Fibroblast of lung (primary cell): ENCODE measurements around the gene MMP23B. TPM values are rescaled to one million over a fixed set of nuclear protein-coding genes. Genes with fewer than 3 reads are reported as not detected.

ENCODE experiments used
- DNase-seq, 2 donors: peaks; one replicate each; pipeline versions ENCODE4 v3.0.0 to v3.0.0-alpha.2; 2010; ENCODE audit warnings: low read depth in 2 of 2
- H2AFZ ChIP-seq: 2 replicates; pipeline ENCODE4 v1.5.1; 2012; ENCODE audit warnings: low read length, control low read depth, inconsistent platforms
- H3K27ac ChIP-seq: 2 replicates; pipeline ENCODE4 v1.5.1; 2011; ENCODE audit warnings: low read length, control low read depth; ENCODE audit not compliant: insufficient read depth
- H3K27me3 ChIP-seq: 2 replicates; pipeline ENCODE4 v1.5.1; 2011; ENCODE audit warnings: mild to moderate bottlenecking, low read length; ENCODE audit not compliant: control insufficient read depth, insufficient read depth
- H3K36me3 ChIP-seq: 2 replicates; pipeline ENCODE4 v1.5.1; 2011; ENCODE audit warnings: low read length; ENCODE audit not compliant: control insufficient read depth, insufficient read depth
- H3K4me1 ChIP-seq: 2 replicates; pipeline ENCODE4 v1.5.1; 2011; ENCODE audit warnings: low read length; ENCODE audit not compliant: control insufficient read depth, insufficient read depth; ENCODE audit errors: extremely low read depth
- H3K4me2 ChIP-seq: 2 replicates; pipeline ENCODE4 v1.5.1; 2011; ENCODE audit warnings: low read length, control low read depth; ENCODE audit not compliant: insufficient read depth; ENCODE audit errors: extremely low read depth
- H3K4me3 ChIP-seq, 4 experiments: fragments of 200-600 bp in 1 of 4; sonication (generic) in 1 of 4; replicated peaks in 1 of 4; 2 replicates each; pipeline ENCODE4 v1.5.1; 2011 to 2016; ENCODE audit warnings: low read length in 4 of 4, low read depth in 3 of 4, mild to moderate bottlenecking in 3 of 4, control low read depth in 2 of 4, inconsistent platforms in 1 of 4, mixed read lengths in 1 of 4; ENCODE audit not compliant: insufficient read depth in 1 of 4; ENCODE audit errors: control extremely low read depth in 1 of 4
- H3K79me2 ChIP-seq: 2 replicates; pipeline ENCODE4 v1.5.1; 2012; ENCODE audit warnings: mild to moderate bottlenecking, low read length, inconsistent platforms; ENCODE audit not compliant: control insufficient read depth, insufficient read depth
- H3K9ac ChIP-seq: 2 replicates; pipeline ENCODE4 v1.5.1; 2011; ENCODE audit warnings: mild to moderate bottlenecking, low read length, control low read depth; ENCODE audit not compliant: insufficient read depth
- H3K9me3 ChIP-seq: 2 replicates; pipeline ENCODE4 v1.5.1; 2012; ENCODE audit warnings: low read depth, low read length; ENCODE audit not compliant: control insufficient read depth, insufficient read depth
- H4K20me1 ChIP-seq: 2 replicates; pipeline ENCODE4 v1.5.1; 2011; ENCODE audit warnings: low read length; ENCODE audit not compliant: control insufficient read depth, insufficient read depth; ENCODE audit errors: extremely low read depth
- EZH2 ChIP-seq: IDR thresholded peaks from 2 replicates; pipeline ENCODE4 v1.5.1; 2012; ENCODE audit warnings: low read length, control low read depth, mild to moderate bottlenecking; ENCODE audit errors: missing control alignments
- polyA plus RNA-seq, 2 donors: library from polyadenylated mRNA; depleted of rRNA in 1 of 2; stranded (reverse) in 1 of 2; unstranded in 1 of 2; fragments of >200 nt; gene quantifications; 2 replicates each; pipeline ENCODE4 v1.2.1, GENCODE V29; 2011 to 2012; ENCODE audit warnings: missing spikeins in 1 of 2
- total RNA-seq: library from RNA; depleted of rRNA; stranded (reverse); fragments of >200 nt; gene quantifications from 2 replicates; pipeline ENCODE4 v1.2.1, GENCODE V29; 2014
- TF ChIP-seq, protein P1 (sequence below), 2 donors: IDR thresholded peaks in 1 of 2; conservative IDR thresholded peaks in 1 of 2; 1 replicate in 1 of 2; 2 replicates in 1 of 2; pipeline ENCODE4 v1.5.1; 2011 to 2012; ENCODE audit warnings: low read length in 2 of 2, control low read depth in 1 of 2, inconsistent platforms in 1 of 2, low read depth in 1 of 2, mild to moderate bottlenecking in 1 of 2

The MMP23B gene
- total and polyA plus RNA-seq, 2 donors (not counting 1 experiment from before 2014, with no cell fraction given): 0.89 to 4.6 TPM

DNA sequence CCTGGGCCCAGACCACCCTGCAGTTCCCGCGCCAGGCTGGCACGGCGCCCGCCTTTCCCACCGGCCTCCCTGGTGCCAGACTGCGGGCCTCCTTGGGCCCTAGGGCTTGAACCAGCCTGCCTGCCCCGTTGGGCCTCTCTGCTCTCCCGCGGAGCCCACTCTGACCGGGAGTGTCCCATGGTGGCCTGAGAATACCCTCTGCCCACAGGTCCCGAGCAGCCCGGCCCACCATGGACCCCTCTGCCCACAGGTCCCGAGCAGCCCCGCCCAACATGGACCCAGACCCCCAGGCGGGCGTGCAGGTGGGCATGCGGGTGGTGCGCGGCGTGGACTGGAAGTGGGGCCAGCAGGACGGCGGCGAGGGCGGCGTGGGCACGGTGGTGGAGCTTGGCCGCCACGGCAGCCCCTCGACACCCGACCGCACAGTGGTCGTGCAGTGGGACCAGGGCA, 8.8 kb upstream of the MMP23B start:
- no peak overlapping the region for H3K4me3 ChIP-seq
- H3K27ac ChIP-seq: no peak overlapping the region
- no peak for DNase-seq
- no peaks in the 10 kb centered on the region for H3K4me1 ChIP-seq
- H4K20me1 ChIP-seq: no peaks in the 10 kb centered on the region
- no peak overlapping the region for H2AFZ ChIP-seq
- H3K4me2 ChIP-seq: no peak overlapping the region
- no peak for TF ChIP-seq EZH2
- TF ChIP-seq, protein P1, sequence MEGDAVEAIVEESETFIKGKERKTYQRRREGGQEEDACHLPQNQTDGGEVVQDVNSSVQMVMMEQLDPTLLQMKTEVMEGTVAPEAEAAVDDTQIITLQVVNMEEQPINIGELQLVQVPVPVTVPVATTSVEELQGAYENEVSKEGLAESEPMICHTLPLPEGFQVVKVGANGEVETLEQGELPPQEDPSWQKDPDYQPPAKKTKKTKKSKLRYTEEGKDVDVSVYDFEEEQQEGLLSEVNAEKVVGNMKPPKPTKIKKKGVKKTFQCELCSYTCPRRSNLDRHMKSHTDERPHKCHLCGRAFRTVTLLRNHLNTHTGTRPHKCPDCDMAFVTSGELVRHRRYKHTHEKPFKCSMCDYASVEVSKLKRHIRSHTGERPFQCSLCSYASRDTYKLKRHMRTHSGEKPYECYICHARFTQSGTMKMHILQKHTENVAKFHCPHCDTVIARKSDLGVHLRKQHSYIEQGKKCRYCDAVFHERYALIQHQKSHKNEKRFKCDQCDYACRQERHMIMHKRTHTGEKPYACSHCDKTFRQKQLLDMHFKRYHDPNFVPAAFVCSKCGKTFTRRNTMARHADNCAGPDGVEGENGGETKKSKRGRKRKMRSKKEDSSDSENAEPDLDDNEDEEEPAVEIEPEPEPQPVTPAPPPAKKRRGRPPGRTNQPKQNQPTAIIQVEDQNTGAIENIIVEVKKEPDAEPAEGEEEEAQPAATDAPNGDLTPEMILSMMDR (conservative IDR thresholded peaks at IDR 0.05 in 1 of 2, IDR thresholded peaks at IDR 0.05 in 1 of 2; ENCODE audit: low read depth in 1 of 2, low read length in 2 of 2): no peak
- no peaks in the 10 kb centered on the region for H3K27me3 ChIP-seq
- no peaks in the 10 kb centered on the region for H3K79me2 ChIP-seq
- H3K9me3 ChIP-seq: no peaks in the 10 kb centered on the region
- H3K36me3 ChIP-seq: peaks cover 5% of the 10 kb centered on the region
- H3K9ac ChIP-seq: no peak overlapping the region

DNA sequence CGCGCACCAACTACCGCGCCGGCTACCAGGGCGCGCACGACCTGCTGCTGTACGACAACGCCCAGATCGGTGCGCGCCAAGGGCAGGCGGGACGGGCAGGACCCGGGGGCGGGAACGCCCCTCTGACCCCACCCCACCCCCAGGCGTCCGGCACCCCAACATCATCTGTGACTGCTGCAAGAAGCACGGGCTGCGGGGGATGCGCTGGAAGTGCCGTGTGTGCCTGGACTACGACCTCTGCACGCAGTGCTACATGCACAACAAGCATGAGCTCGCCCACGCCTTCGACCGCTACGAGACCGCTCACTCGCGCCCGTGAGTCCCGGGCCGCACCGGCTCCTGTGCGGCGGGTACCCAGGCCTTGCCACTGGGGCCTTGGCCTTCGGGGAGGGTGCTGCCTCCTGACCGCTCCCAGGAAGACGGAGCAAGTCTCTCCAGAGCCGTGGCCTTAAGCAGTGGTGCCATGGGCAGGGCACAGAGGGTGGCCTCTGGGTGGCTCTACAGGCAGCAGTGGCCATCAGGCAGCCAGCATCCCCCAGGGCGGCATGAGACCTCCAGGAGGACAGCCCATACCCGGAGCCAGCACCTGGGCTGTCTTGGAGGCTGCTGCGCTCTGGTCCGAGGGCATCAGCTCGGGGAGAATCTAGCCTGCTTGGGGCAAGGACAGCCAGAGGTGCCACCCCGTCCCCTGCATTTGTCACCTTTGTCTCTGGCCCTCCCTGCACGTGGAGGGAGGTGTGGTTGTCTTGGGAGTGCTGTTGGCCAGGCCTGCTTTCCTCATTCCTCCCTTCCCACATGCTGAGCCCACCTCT, 8.1 kb upstream of the MMP23B start:
- Histone ChIP-seq H3K9me3 (no peaks in the 10 kb centered on the region), H3K4me1 (no peaks in the 10 kb centered on the region), H4K20me1 (no peaks in the 10 kb centered on the region), H3K4me2 (no peak overlapping the region), H3K27ac (no peak overlapping the region), H2AFZ (no peak overlapping the region), H3K9ac (no peak overlapping the region), H3K36me3 (peaks cover 6% of the 10 kb centered on the region), H3K4me3 (no peak overlapping the region), H3K27me3 (no peaks in the 10 kb centered on the region), H3K79me2 (no peaks in the 10 kb centered on the region)
- TF ChIP-seq, protein P1 (conservative IDR thresholded peaks at IDR 0.05 in 1 of 2, IDR thresholded peaks at IDR 0.05 in 1 of 2; ENCODE audit: low read depth in 1 of 2, low read length in 2 of 2): no peak
- TF ChIP-seq EZH2: no peak
- DNase-seq: no peak

DNA sequence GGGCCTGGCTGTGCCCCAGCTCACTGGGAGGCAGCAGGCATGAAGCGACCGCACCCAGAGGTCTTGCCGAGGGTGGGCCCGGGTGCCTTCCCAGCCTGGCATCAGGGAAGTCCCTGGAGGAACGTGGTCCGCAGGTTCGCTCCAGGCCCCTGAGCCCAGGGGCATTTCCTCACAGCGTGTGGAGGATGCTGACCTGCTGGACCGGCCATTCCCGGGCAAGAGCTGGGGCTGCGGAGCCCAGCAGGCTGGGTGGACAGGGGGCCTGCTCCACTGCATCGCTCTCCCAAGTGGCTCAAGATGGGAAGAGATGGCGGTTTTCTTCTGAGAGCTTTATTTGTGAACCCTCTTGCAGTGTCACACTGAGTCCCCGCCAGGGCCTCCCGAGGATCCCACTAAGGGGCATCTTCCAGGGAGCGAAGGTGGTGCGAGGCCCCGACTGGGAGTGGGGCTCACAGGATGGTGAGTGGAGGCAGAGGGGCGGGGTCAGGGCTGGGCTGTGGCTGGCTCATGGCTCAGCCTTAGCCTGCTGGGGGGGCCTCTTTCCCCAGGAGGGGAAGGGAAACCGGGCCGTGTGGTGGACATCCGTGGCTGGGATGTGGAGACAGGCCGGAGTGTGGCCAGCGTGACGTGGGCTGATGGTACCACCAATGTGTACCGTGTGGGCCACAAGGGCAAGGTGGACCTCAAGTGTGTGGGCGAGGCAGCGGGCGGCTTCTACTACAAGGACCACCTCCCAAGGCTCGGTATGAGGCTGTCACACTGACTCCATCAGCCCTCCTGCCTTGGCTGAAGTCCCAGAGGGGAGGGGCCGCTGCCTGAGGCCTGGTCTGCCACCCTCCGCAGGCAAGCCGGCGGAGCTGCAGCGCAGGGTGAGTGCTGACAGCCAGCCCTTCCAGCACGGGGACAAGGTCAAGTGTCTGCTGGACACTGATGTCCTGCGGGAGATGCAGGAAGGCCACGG, 7.2 kb upstream of the MMP23B start:
- TF ChIP-seq EZH2: no peak
- TF ChIP-seq, protein P1 (conservative IDR thresholded peaks at IDR 0.05 in 1 of 2, IDR thresholded peaks at IDR 0.05 in 1 of 2; ENCODE audit: low read depth in 1 of 2, low read length in 2 of 2): no peak
- no peaks in the 10 kb centered on the region for H4K20me1 ChIP-seq

More for the DNA sequence above, 7.2 kb upstream of the MMP23B start:
- H3K79me2 ChIP-seq: no peaks in the 10 kb centered on the region
- no peak overlapping the region for H3K27ac ChIP-seq
- H2AFZ ChIP-seq: no peak overlapping the region
- DNase-seq: peak in 1 of 2 donors; percentile 37
- no peaks in the 10 kb centered on the region for H3K4me1 ChIP-seq
- H3K4me3 ChIP-seq: no peak overlapping the region
- no peak overlapping the region for H3K4me2 ChIP-seq
- peaks cover 8% of the 10 kb centered on the region for H3K36me3 ChIP-seq
- H3K9ac ChIP-seq: no peak overlapping the region
- H3K27me3 ChIP-seq: no peaks in the 10 kb centered on the region
- no peaks in the 10 kb centered on the region for H3K9me3 ChIP-seq
